Panc1 (cell line): Measurements from ENCODE around the gene TMEM154.

Experiments
- POLR2AphosphoS5 ChIP-seq: IDR thresholded peaks from 2 replicates; pipeline ENCODE4 v1.6.1; 2012; ENCODE audit warnings: mild to moderate bottlenecking, low read depth, low read length, moderate library complexity
- TF ChIP-seq, protein P1 (sequence below): fragments of 450-650 bp; IDR thresholded peaks from 2 replicates; pipeline ENCODE4 v1.5.1; 2017; ENCODE audit warnings: mild to moderate bottlenecking

- TF ChIP-seq, protein P1, sequence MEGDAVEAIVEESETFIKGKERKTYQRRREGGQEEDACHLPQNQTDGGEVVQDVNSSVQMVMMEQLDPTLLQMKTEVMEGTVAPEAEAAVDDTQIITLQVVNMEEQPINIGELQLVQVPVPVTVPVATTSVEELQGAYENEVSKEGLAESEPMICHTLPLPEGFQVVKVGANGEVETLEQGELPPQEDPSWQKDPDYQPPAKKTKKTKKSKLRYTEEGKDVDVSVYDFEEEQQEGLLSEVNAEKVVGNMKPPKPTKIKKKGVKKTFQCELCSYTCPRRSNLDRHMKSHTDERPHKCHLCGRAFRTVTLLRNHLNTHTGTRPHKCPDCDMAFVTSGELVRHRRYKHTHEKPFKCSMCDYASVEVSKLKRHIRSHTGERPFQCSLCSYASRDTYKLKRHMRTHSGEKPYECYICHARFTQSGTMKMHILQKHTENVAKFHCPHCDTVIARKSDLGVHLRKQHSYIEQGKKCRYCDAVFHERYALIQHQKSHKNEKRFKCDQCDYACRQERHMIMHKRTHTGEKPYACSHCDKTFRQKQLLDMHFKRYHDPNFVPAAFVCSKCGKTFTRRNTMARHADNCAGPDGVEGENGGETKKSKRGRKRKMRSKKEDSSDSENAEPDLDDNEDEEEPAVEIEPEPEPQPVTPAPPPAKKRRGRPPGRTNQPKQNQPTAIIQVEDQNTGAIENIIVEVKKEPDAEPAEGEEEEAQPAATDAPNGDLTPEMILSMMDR: no peak
- no peak for TF ChIP-seq POLR2AphosphoS5
Observed at GRCh38 chr4:152635851-152636250, 43.9 kb downstream of the TMEM154 start.
